Measurements from ENCODE around the gene NRIP3.

The NRIP3 gene

GRCh38 chr11:9046481-9046880 is 42.7 kb upstream of the NRIP3 start:
- Histone ChIP-seq H3K79me2 (ENCODE audit: low read length) (no peaks in the 10 kb centered on the region), H3K9ac (ENCODE audit: low read length) (no peak overlapping the region), H3K36me3 (replicated peaks; ENCODE audit: low read depth, low read length) (no peaks in the 10 kb centered on the region), H2AFZ (ENCODE audit: low read depth, low read length) (no peak overlapping the region), H4K20me1 (ENCODE audit: insufficient read depth, low read length) (no peaks in the 10 kb centered on the region), H3K4me1 (ENCODE audit: low read length) (no peaks in the 10 kb centered on the region), H3K27ac (ENCODE audit: low read length) (no peak overlapping the region), H3K4me2 (ENCODE audit: low read length) (no peak overlapping the region), H3K27me3 (ENCODE audit: low read depth, low read length) (peaks cover 10% of the 10 kb centered on the region; the same call in 1 of the 2 replicates), H3K4me3 (ENCODE audit: low read length) (no peak overlapping the region), H3K9me3 (ENCODE audit: insufficient read depth, low read length) (no peaks in the 10 kb centered on the region)
- no peak for TF ChIP-seq EZH2phosphoT487 (IDR thresholded peaks at IDR 0.05; ENCODE audit: low read depth)
- TF ChIP-seq, protein P1, sequence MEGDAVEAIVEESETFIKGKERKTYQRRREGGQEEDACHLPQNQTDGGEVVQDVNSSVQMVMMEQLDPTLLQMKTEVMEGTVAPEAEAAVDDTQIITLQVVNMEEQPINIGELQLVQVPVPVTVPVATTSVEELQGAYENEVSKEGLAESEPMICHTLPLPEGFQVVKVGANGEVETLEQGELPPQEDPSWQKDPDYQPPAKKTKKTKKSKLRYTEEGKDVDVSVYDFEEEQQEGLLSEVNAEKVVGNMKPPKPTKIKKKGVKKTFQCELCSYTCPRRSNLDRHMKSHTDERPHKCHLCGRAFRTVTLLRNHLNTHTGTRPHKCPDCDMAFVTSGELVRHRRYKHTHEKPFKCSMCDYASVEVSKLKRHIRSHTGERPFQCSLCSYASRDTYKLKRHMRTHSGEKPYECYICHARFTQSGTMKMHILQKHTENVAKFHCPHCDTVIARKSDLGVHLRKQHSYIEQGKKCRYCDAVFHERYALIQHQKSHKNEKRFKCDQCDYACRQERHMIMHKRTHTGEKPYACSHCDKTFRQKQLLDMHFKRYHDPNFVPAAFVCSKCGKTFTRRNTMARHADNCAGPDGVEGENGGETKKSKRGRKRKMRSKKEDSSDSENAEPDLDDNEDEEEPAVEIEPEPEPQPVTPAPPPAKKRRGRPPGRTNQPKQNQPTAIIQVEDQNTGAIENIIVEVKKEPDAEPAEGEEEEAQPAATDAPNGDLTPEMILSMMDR (IDR thresholded peaks at IDR 0.05; ENCODE audit: low read depth, low read length): no peak

GRCh38 chr11:9042488-9042887 is 38.7 kb upstream of the NRIP3 start:
- Histone ChIP-seq H3K9me3 (ENCODE audit: insufficient read depth, low read length) (no peaks in the 10 kb centered on the region), H3K27ac (ENCODE audit: low read length) (no peak overlapping the region), H3K4me1 (ENCODE audit: low read length) (peaks cover 5% of the 10 kb centered on the region; the same call in 1 of the 2 replicates), H3K4me3 (ENCODE audit: low read length) (no peak overlapping the region), H3K36me3 (replicated peaks; ENCODE audit: low read depth, low read length) (no peaks in the 10 kb centered on the region), H2AFZ (ENCODE audit: low read depth, low read length) (no peak overlapping the region), H3K4me2 (ENCODE audit: low read length) (no peak overlapping the region), H3K9ac (ENCODE audit: low read length) (no peak overlapping the region), H4K20me1 (ENCODE audit: insufficient read depth, low read length) (no peaks in the 10 kb centered on the region), H3K27me3 (ENCODE audit: low read depth, low read length) (peaks cover 15% of the 10 kb centered on the region; the same call in 1 of the 2 replicates), H3K79me2 (ENCODE audit: low read length) (no peaks in the 10 kb centered on the region)
- TF ChIP-seq, protein P1 (IDR thresholded peaks at IDR 0.05; ENCODE audit: low read depth, low read length): no peak
- TF ChIP-seq EZH2phosphoT487 (IDR thresholded peaks at IDR 0.05; ENCODE audit: low read depth): no peak

- Histone ChIP-seq H2AFZ (ENCODE audit: low read depth, low read length) (no peak overlapping the region), H3K9ac (ENCODE audit: low read length) (no peak overlapping the region), H3K4me3 (ENCODE audit: low read length) (no peak overlapping the region), H3K27me3 (ENCODE audit: low read depth, low read length) (peaks cover 15% of the 10 kb centered on the region; the same call in 1 of the 2 replicates), H3K27ac (ENCODE audit: low read length) (no peak overlapping the region), H3K9me3 (ENCODE audit: insufficient read depth, low read length) (no peaks in the 10 kb centered on the region), H3K36me3 (replicated peaks; ENCODE audit: low read depth, low read length) (no peaks in the 10 kb centered on the region), H3K4me1 (ENCODE audit: low read length) (peaks cover 5% of the 10 kb centered on the region; the same call in 1 of the 2 replicates), H4K20me1 (ENCODE audit: insufficient read depth, low read length) (no peaks in the 10 kb centered on the region), H3K4me2 (ENCODE audit: low read length) (no peak overlapping the region), H3K79me2 (ENCODE audit: low read length) (no peaks in the 10 kb centered on the region)
- TF ChIP-seq, protein P1 (IDR thresholded peaks at IDR 0.05; ENCODE audit: low read depth, low read length): no peak
- TF ChIP-seq EZH2phosphoT487 (IDR thresholded peaks at IDR 0.05; ENCODE audit: low read depth): no peak
These were observed 37.9 kb upstream of the NRIP3 start for GRCh38 chr11:9041747-9042146.

- Histone ChIP-seq H3K36me3 (replicated peaks; ENCODE audit: low read depth, low read length) (no peaks in the 10 kb centered on the region), H2AFZ (ENCODE audit: low read depth, low read length) (no peak overlapping the region), H4K20me1 (ENCODE audit: insufficient read depth, low read length) (no peaks in the 10 kb centered on the region), H3K4me3 (ENCODE audit: low read length) (no peak overlapping the region), H3K4me1 (ENCODE audit: low read length) (peaks cover 5% of the 10 kb centered on the region; the same call in 1 of the 2 replicates), H3K79me2 (ENCODE audit: low read length) (no peaks in the 10 kb centered on the region), H3K9ac (ENCODE audit: low read length) (no peak overlapping the region), H3K4me2 (ENCODE audit: low read length) (no peak overlapping the region), H3K27ac (ENCODE audit: low read length) (no peak overlapping the region), H3K27me3 (ENCODE audit: low read depth, low read length) (peaks cover 15% of the 10 kb centered on the region; the same call in 1 of the 2 replicates), H3K9me3 (ENCODE audit: insufficient read depth, low read length) (no peaks in the 10 kb centered on the region)
- TF ChIP-seq, protein P1 (IDR thresholded peaks at IDR 0.05; ENCODE audit: low read depth, low read length): no peak
- no peak for TF ChIP-seq EZH2phosphoT487 (IDR thresholded peaks at IDR 0.05; ENCODE audit: low read depth)
These were observed 36.6 kb upstream of the NRIP3 start for GRCh38 chr11:9040410-9040809.

Data from OCI-LY3 (cell line).